NCI-H1417 treated with DMSO at 0.1 percent for 48 hours (cell line): ENCODE results near the gene SLC4A1.
"Not testable (repeated sequence)": the region's sequence is repeated elsewhere in the genome, so short reads cannot be mapped to it uniquely, and the experiment has no call there.

Experiments used
- DNase-seq: peaks from one replicate; lab custom pipeline; 2025; lab: John Stamatoyannopoulos, UW

The SLC4A1 gene

DNA sequence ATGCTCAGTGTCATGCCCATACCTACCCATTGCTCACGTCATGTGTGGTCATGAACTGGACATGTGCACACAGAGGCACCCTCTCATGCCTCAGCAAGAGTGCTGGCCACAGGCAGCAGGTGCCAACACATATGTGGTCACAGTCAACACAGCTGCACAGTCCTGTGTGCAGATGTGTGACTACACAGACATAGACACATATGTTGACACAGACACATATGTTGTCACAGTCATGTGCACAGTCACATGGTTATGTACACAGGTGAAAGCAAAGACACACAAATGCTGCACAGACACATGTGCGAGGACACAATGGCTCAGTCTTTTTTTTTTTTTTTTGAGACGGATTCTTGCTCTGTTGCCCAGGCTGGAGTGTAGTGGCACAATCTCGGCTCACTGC lies 11.3 kb downstream of the SLC4A1 start:
- no peak for DNase-seq

GRCh38 chr17:44255915-44256314 lies 12.0 kb downstream of the SLC4A1 start:
- no peak for DNase-seq

- DNase-seq = no peak
Observed at GRCh38 chr17:44254361-44255095, 13.4 kb downstream of the SLC4A1 start.

- DNase-seq = no peak
Observed at GRCh38 chr17:44253006-44253405, 14.9 kb downstream of the SLC4A1 start.

DNA sequence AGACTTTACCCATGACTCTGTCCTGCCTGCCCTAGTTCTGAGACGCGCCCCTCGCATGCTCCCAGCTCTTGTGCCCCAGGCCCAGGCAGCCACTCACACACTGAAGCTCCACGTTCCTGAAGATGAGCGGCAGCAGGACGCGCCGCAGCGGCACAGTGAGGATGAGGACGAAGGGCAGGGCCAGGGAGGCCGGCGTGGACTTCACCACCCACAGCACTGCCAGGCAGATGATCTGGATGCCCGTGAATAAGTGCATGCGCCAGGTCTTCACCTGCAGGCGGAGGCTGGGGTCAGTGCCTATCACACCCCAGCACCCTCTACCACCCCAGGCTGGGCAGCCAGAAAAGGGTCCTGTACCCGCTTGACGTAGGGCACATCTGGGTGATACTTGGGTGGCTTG lies 16.9 kb downstream of the SLC4A1 start:
- DNase-seq = no peak

- no peak for DNase-seq
Observed at GRCh38 chr17:44249501-44250246, 18.3 kb downstream of the SLC4A1 start.

GRCh38 chr17:44247876-44248736 lies 19.8 kb downstream of the SLC4A1 start:
- no peak for DNase-seq

- DNase-seq = no peak
Observed at GRCh38 chr17:44247440-44247841, 20.5 kb downstream of the SLC4A1 start.

- DNase-seq = no peak
Observed at GRCh38 chr17:44241106-44241624, 26.8 kb downstream of the SLC4A1 start.

GRCh38 chr17:44237886-44238285 lies 30.0 kb downstream of the SLC4A1 start:
- DNase-seq = not testable (repeated sequence)

- DNase-seq = no peak
Observed at GRCh38 chr17:44236444-44236991, 31.4 kb downstream of the SLC4A1 start.

- no peak for DNase-seq
Observed at GRCh38 chr17:44235583-44235936, 32.4 kb downstream of the SLC4A1 start.

DNA sequence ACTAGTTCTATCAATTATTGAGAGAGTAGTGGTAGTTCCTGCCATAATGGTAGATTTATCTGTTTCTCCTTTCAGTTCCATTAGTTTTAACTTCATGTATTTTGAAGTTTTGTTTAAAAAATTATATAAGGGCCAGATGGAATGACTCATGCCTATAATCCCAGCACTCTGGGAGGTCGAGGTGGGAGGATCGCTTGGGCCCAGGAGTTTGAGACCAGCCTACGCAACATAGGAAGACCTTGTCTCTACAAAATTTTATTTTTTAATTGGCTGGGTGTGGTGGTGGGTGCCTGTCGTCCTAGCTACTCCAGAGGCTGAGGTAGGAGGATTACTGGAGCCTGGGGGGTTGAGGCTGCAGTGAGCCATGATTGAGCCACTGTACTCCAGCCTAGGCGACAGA lies 34.4 kb downstream of the SLC4A1 start:
- DNase-seq = no peak

- DNase-seq = no peak
Observed at GRCh38 chr17:44232061-44232460, 35.9 kb downstream of the SLC4A1 start.

DNA sequence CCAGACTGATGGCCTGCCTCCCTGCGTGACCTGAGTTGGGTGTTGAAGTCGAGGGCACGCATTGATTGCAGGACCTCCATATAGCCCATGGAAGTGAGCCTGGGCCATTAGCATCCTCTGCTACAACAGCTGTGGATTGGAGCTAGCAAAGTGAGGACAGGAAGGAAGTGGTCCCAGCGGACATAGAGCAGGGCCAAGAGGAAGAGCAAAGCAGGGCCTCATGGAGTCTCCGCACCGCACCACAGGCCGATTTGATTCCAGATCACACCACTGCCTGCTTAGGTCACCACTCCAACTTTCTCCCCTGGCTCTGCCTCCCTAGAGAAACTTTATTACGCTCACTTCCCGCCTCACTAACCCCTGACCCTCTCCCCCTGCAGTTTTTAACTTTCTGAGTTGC lies 37.8 kb downstream of the SLC4A1 start:
- DNase-seq = no peak

DNA sequence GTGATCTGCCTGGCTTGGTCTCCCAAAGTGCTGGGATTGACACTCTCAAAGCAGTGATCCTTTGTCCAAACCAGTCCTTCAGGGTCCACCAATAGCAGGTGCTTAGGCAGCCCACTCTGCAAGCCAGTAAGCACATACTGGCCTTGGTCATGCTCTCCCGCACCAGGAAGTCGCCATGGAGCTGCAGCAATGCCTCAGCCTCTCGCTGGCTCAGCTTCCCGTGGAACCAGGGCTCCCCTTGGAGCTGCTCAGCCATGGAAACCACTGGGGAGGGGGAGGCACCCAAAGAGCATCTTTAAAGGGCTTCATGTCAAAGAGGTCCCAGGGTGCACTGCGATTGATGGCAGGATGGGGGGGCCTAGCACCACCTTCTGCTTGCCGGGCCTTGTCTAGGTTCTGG lies 38.8 kb downstream of the SLC4A1 start:
- DNase-seq = no peak

DNA sequence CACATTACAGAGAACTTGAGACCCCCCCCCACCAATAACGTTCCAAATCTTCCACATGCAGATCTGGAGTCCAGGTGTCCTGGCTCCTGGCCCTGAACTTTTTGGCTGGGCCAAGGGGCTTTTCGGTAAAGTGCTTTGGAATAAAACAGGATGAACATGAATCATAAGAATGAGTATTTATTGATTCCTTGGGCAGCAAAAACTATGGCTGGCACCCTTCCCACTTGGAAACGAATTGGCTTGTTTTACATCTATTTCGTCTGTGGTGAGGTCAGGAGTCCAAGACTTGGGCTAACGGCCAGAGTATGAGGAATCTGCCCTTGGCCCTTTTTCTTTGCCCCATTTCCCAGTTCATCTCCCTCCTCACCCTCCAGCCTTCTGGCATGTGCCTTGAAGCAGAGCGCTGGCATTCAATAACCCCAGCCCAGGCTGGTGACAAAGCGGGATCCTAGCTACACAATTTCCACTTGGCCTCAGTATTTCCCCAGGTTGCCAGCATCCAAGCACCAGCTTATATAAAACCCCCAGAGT lies 44.3 kb downstream of the SLC4A1 start:
- DNase-seq = no peak

DNA sequence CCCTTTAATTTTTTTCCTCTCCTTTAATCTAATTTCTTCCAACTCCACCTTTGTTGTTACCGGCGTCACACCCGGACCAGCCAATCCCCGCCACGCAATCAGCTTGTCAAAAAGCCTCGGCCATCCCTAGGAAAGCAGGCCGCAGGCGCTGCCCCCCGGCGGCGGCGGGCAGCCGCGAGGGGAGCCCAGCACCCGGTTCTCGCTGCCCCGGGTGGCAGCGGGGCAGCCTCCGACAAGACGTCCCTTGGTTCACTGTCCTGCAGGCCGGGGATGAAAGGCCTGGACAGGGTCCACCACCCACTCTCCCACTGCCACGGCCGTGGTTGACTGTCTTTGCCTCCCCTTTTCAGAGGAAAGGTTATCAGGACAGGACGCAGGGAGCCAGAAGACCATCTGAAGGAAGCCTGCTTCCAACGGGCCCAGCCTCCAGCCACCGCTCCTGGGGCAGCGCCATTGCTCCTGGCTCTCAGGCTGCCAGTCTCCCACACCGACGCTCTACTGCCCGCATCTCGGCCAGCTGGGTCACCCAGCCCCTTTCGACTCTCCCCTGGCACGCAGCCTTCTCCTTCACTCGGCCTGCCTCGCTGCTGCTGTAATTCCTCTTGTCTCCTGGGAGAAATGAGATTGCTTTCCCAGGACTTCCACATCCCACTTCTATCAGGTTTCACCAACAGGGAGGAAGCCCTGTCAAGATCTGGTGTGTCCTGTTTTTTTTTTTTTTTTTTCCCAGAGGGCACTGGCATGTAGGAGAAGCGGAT lies 45.6 kb downstream of the SLC4A1 start:
- no peak for DNase-seq

DNA sequence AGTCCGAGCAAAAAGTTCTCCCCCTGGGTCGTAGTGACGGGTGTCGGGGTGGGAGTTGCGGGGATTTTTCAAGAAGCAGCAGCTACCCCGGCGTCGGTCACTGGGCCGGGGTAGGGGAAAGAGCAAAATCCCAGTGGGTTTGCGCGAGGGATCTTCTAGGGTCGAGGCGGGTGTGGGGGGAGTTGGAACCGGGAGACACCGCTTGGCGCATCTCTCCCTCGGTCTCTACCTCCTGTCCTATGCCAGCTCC lies 46.1 kb downstream of the SLC4A1 start:
- no peak for DNase-seq

DNA sequence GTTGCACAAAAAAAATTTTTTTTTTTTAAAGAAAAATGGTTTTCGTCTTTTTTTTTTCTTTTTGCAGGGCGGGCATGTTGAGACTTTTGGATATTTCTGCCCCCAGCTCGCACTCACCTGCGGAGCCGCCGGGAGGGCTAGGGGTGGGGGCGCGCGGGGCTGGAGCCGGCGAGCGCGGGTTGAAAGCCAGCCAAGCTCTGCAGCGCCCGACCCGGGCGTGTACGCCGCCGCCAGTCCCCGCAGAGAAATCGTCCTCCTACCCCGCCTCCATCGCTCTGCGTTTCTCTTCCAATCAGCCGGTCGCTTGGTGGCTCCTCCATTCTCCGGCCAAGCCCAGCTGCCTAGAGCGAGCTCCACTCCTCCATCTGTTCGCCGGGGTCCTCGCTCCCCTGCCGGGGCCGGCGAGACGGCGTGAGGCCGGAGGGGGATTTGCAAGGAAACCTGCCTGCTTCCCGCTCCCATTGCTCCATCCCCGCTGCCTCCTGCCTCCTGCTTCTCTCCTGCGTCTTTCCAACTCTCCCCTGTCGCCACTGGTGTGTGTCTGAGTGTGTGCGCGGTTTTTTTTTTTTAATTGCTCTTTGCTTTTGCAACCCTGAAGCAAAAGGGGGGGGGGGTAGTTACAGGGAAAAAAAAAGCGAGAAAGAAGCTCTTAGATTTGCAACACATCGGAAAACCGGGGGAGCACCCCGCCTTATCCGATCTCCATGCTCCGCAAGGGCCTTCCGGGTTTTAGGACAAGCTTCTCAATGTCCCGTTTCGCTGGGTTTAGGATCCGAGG lies 46.7 kb downstream of the SLC4A1 start:
- DNase-seq = peak; percentile 51
